HG03095 (cell line): ENCODE measurements around the gene DLL4.

ENCODE experiments used
- ATAC-seq: cut with Tn5 transposase; IDR thresholded peaks from one replicate; pipeline ENCODE4 v1.9.1; 2021; ENCODE audit warnings: moderate library complexity; ENCODE audit not compliant: unreplicated experiment

Gene DLL4

GRCh38 chr15:40984964-40985363 lies 55.8 kb downstream of the DLL4 start:
- no peak for ATAC-seq

- ATAC-seq: no peak
Measured at GRCh38 chr15:40985541-40986330, 56.6 kb downstream of the DLL4 start.

GRCh38 chr15:40986820-40987219 lies 57.7 kb downstream of the DLL4 start:
- ATAC-seq: no peak

DNA sequence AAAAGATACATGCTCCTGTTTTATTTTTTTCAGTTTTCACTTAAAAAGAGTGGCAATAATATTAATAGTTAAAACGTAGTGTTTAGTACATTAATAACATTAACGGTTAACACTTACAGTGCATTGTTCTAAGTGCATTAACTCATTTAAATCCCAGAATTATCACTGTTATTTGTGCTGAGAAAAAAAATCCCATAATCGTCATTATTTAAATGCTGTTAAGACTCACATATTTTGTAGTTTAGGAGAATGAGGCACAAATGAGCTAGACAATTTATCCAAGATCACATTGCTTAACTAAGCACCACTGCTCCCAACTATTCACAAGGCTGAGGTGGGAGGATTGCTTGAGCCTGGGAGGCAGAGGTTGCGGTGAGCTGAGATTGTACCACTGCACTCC lies 59.0 kb downstream of the DLL4 start:
- ATAC-seq: no peak
